GM08714 (cell line): Measurements from ENCODE around the gene SNCAIP.
"Not testable (repeated sequence)": the region's sequence is repeated elsewhere in the genome, so short reads cannot be mapped to it uniquely, and the experiment has no call there.

Source experiments
- H3K4me3 ChIP-seq: fragments of 200-500 bp; sonication (Bioruptor generic); 2 replicates; pipeline ENCODE4 v1.5.1; 2014; ENCODE audit warnings: mild to moderate bottlenecking, low read length, inconsistent platforms
- ZNF274 ChIP-seq: IDR thresholded peaks from 2 replicates; pipeline ENCODE4 v1.6.1; 2012; ENCODE audit warnings: mild to moderate bottlenecking, low read depth, low read length

Gene SNCAIP

DNA sequence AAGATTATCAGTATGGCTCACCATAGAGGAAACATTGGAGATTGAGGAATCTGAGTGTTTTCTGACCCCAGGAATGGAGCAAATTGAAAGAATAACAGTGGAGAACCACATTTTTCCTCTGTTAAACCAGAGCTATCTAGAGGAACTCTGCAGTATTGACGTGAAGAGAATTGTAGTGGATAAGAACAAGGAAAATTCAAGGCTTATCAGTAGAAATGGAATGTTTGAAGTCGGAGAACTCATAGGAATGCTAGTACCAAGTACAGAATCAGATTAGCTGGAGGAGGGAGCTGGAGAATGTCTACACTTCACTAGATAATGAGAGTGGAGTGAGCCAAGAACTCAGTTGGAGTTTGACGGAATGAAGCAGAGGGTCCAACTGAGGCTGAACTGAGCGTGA is 50.3 kb downstream of the SNCAIP start:
- no peak for TF ChIP-seq ZNF274
- H3K4me3 ChIP-seq, result no peak overlapping the region

DNA sequence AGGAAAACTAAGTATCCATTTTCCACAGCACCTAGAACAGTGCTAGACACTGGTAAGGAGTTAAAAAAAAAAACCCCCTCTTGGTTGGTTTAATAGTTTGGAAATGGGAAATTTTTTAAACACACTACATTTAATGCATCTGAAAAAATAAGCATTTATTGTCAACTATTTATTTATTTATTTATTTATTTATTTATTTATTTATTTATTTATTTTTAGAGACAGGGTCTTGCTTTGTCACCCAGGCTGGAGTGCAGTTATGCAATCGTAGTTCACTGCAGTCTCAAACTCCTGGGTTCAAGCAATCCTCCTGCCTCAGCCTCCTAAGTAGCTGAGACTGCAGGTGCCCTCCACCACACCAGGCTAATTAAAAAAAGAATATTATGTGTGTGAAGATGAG is 51.6 kb downstream of the SNCAIP start:
- TF ChIP-seq ZNF274, result no peak
- no peak overlapping the region for H3K4me3 ChIP-seq

DNA sequence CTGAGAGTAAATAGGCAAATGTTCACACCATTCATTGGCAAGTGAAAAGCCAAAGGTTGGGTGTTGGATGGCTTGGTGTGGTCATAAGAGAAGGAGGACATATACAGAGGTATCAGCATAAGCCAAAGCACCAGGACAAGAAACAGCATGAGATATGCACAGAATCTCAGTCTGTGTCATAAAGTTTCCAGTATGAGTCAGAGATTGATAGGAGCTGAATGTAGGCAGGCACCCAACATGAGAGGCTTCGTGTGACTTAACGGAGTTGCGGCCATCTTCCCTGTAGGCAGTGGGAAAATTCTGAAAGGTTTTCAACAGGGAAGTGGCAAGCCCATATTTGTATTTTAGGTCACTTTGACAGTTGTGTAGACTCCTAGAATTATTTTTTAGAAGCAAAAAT is 54.5 kb downstream of the SNCAIP start:
- H3K4me3 ChIP-seq, result no peak overlapping the region
- no peak for TF ChIP-seq ZNF274

DNA sequence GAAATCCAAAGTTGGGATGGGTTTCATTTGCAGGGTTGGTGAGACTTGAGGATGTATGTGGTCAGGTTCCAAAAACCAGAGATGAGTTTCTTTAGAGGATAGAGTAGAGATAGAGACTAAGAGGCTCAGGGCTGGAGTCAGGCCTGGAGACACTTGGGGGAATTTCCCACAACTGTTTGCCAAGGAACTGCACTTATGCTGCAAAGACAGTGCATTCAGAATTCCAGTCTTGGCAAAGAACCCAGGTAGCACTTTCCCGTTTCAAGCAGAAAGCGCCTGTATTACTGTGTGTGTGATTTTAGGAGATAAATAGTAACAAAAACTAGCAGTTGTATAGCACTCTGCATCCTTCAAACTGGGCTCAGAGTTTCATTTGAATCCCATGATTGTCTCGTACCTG is 55.4 kb downstream of the SNCAIP start:
- no peak overlapping the region for H3K4me3 ChIP-seq
- TF ChIP-seq ZNF274, result no peak

DNA sequence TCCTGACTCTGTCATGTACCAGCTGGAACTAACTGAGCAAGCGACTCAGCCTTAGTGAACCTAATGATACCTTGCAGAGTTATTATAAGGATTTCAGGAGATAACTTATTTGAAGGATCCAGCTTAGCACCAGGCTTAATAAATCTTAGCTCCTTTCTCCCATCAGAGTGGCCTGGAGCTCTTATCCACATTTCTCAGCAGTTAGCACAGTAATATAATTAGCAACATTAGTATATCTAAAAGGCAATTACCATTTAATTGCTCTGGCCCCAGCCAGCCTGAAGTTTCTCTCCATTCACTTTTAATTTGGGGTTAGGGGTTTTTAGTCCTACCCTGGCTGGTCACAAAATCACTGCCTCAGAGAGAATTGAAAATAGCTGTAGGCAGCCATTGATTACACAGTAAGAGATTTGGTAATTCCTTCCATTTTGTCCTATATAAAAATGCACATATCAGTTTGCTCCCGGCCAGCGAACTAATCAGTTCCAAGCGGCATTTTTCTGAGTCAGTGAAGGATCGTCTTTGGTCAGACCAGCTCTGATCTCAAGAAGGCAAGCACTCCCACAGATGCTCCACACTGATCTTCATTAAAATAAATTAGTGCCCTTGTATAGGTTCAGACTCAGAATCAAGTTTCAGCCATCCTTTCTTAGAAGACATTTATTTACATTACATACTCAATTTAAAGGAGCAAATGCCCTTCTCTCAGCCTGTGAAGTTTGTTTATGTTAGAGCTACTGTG is 56.6 kb downstream of the SNCAIP start:
- H3K4me3 ChIP-seq, result no peak overlapping the region
- TF ChIP-seq ZNF274, result no peak

DNA sequence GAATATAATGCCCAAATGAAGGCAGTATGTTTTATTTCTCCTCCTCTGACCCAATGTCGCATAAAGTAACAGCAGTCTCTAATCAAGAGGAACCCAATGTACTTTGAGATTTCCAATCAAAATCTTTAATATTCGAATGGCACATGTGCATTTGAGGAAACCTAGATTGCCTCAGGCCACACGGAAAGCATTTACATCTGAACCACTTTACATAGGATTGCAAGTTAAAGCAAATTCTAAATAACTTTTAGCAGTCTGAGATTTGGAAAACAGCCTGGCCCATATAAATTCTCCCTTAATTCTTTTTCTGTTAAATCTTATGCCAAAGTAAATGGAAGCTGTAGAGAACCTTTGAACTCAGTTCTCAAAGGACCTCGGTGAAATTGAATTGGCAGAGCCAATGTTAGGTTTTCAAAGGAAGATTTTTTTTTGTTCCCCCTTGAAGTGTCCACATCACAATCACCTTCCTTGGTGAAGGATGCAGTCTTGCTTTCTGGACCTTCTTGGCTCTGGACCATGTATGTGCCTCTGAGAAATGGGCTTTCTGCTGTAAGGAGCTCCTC is 57.3 kb downstream of the SNCAIP start:
- no peak overlapping the region for H3K4me3 ChIP-seq
- TF ChIP-seq ZNF274, result no peak

DNA sequence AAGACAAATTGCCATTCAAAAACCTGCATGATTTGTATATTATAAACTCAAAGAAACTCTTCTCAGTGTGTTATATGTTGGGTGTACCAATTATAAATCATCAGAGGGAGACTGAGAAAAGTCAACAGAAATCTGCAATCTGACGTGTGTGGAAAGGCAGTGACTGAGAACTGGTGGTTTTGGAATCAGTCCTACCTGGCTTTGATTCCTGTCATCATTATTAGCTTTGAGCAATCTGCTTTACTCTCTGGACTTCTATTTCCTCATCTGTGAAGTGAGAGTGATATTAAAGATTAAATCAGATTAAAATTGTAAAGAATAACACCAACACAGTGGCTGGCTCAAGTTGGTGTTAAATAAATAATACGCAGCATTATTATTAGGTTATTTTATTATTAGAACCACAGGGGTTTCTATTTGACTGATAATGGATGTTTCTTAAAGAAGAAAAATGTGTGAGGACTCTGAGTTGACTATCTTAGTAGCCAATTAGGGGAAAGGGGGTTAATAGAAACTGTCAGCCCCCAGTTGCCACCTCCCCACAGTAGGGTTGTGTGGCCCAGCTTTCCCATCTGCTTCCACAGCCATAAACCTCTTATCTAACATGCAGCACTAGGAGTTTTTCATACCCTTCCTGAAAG is 59.6 kb downstream of the SNCAIP start:
- H3K4me3 ChIP-seq, result no peak overlapping the region
- no peak for TF ChIP-seq ZNF274

DNA sequence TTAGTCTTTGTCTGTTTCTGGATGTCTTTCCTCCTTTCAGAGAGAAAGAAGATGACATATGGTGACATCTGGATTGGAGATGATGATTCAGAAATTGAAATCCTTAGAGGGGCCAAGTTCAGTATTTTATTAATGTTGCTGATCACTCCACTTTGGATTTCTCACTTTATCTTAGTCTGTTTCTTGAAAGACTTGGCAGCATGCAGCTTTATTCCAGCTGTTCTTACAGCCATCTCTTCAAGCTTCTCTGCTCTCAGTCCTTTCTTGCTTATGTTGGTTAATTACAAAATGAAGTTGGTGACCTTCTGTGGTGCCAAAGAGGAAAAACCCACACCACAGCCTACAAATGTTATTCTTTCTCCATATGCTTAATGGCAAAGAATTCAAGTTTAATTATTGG is 62.1 kb downstream of the SNCAIP start:
- no peak for TF ChIP-seq ZNF274
- H3K4me3 ChIP-seq, result no peak overlapping the region

DNA sequence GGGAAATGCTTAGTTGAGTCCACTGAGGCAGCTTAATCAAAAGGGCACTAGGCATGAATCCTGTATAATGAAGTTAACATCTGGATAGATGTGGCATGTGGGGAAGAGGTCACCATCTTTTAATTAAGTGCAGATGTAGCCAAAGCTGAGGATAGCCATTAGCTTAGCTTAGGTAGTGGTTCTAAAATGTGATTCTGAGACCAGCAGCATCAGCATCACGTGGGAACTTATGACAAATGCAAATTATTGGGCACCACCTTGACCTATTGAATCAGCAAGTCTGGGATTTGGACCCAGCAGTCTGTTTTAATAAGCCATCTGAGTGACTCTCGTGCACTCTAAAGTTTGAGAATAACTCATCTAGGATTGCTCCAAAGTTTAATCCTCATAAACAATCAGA is 63.8 kb downstream of the SNCAIP start:
- H3K4me3 ChIP-seq, result no peak overlapping the region
- no peak for TF ChIP-seq ZNF274

DNA sequence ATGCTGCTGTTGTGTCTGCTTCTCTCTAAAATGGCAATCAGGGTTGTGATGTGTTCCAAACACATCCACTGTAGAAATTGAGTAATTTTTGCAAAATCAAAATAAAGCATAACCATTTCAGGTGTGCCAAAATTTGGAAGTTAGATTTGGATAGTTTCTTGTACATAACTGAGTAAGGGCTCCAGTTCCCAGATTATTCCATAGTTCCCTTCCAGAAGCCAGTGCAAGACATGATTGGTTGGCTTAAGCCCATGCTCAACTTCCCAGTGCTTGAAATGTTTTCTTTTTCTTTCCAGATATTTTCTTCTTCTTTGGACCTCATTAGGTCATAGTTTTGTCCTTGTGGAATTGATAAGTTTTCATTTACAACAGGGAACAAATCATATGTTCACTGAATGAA is 64.2 kb downstream of the SNCAIP start:
- no peak overlapping the region for H3K4me3 ChIP-seq
- no peak for TF ChIP-seq ZNF274

DNA sequence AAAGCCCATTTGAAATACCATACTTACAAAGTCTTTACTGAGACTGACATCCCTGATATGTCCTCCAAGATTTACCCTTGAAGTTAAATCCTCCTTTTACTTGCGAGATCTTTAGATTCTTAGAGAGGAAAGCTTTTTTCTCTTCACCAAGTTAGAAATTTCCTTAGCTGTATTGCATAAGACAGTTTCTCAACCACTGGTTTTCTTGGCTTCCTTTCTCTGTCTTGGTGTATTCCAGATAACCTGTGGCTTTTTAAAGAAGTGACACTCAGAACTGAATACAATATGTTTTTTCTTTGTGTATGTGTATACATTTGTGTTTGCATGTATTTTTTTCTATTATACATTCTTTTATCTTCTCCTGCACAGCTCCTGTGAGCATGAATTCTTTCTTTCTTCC is 65.0 kb downstream of the SNCAIP start:
- no peak for TF ChIP-seq ZNF274
- H3K4me3 ChIP-seq, result no peak overlapping the region

DNA sequence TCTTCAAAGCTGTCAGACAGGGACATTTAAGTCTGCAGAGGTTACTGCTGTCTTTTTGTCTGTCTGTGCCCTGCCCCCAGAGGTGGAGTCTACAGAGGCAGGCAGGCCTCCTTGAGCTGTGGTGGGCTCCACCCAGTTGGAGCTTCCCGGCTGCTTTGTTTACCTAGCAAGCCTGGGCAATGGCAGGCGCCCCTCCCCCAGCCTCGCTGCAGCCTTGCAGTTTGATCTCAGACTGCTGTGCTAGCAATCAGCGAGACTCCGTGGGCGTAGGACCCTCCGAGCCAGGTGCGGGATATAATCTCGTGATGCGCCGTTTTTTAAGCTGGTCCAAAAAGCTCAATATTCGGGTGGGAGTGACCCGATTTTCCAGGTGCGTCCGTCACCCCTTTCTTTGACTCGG is 70.9 kb downstream of the SNCAIP start:
- H3K4me3 ChIP-seq, result not testable (repeated sequence)

DNA sequence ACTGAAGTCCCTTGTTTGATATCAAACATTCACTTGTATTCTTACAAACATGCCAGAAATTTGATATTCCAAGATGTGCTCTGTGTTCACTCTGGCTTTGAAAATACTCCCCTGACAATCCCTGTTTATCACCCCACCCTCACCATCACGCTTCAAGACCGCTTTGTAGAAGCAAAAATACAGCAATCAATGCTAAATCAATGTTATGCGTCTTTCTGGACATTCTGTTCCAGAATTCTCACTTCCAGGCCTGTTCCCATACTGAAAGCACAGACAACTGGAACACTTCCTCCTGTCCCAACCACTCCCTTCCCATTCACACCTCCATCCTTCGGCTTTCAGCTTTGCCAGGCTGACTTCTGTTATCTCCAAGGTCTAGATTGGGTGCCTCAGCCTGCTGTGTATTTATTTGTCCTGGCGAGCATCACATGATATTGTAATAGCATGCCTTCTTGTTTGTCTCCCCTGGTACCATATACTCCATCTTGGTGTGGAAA is 72.8 kb downstream of the SNCAIP start:
- TF ChIP-seq ZNF274, result no peak
- H3K4me3 ChIP-seq, result no peak overlapping the region

DNA sequence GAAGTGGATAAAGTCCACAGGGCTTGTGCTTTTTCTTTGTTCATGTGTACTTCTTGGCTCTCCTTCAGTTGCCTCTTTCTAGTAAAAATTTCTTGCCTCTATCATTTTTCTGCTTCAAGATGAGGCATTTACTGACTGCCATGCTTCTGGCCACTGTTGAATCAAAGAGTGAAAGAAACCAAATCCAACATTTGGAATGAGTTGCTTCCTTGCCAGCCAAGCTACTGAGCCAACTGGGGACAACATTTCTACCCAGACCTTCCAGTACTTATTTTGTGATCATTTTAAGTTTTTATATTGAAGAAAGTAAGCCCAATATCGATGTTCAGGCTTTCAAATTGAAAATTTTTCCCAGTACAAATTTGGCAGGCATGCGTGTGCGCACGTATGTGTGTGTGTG is 73.2 kb downstream of the SNCAIP start:
- no peak overlapping the region for H3K4me3 ChIP-seq
- TF ChIP-seq ZNF274, result no peak

DNA sequence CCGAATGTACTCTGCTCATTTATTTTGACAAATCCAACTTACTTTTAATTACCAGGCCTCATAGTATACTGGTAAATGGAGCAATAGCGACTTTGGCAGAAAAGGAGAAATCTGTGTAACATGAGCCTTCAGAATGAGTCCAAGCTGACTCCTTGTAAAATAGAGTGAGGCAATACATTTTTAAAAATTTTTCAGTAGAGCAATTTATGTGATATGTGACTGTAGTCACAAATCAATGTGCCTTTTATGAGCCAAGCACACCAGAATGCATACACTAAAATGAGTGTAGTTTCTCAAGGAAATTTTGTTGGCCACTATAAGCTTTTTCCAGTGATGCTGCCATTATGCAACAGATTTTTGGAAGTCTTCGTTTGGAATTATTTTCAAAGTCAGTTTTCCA is 73.8 kb downstream of the SNCAIP start:
- TF ChIP-seq ZNF274, result no peak
- no peak overlapping the region for H3K4me3 ChIP-seq
